ENCODE data around the gene RAMACL. TPM values are rescaled to one million over a fixed set of nuclear protein-coding genes. Genes with fewer than 3 reads are reported as not detected.

RAMACL gene
- total and polyA plus RNA-seq, 2 donors (not counting 1 experiment from before 2014, with no cell fraction given): 2.7 TPM; not detected in 1

DNA sequence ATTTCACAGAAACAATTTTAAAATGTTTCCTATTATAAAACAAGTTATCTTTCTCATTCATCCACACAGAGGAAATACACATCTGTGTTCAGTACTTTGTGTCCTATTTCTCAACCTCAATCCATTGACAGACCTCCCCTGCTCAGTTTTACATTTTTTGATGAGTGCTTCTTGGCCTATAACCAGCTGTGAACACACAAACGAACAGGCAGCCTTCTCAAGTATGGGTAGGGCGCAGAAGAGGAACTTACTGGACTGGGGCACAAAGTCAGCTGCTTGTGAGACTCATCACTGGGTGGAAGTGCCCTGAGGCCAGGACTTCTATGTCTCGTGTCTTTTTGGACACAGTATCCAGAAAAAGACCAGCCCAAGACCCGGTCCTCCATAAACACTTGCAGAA lies 37.8 kb upstream of the RAMACL start:
- Mint-ChIP-seq H3K9me3 (ENCODE audit: insufficient read depth) (no peaks in the 10 kb centered on the region), H3K27me3 (peaks cover 1% of the 10 kb centered on the region), H3K27ac (no peak overlapping the region), H3K4me1 (peaks cover 22% of the 10 kb centered on the region), H3K4me3 (no peak overlapping the region)
- Histone ChIP-seq H3K4me3 (ENCODE audit: control extremely low read depth in 1 of 5, extremely low read depth in 1 of 5, insufficient read depth in 1 of 5, low read depth in 2 of 5, low read length in 4 of 5) (no peak overlapping the region), H3K36me3 (replicated peaks in 1 of 2; ENCODE audit: control extremely low read depth in 1 of 2, control insufficient read depth in 1 of 2, extremely low read depth in 1 of 2, insufficient read depth in 2 of 2, low read length in 1 of 2) (no peaks in the 10 kb centered on the region), H3K27ac (ENCODE audit: low read length in 2 of 2) (no peak overlapping the region), H2AFZ (ENCODE audit: insufficient read depth, low read depth, low read length, poor library complexity, severe bottlenecking) (no peak overlapping the region), H3K4me2 (replicated peaks; ENCODE audit: low read depth, low read length, poor library complexity, severe bottlenecking) (no peak overlapping the region), H3K4me1 (ENCODE audit: control insufficient read depth in 2 of 2, insufficient read depth in 2 of 2, low read length in 2 of 2) (peaks cover 18 to 19% of the 10 kb centered on the region in 2 donors), H4K20me1 (ENCODE audit: control insufficient read depth, insufficient read depth, low read length, poor library complexity, severe bottlenecking) (no peaks in the 10 kb centered on the region), H3K9me3 (ENCODE audit: control extremely low read depth in 1 of 3, control insufficient read depth in 2 of 3, insufficient read depth in 1 of 3, low read length in 2 of 3) (peaks cover 0 to 6% (median 0%) of the 10 kb centered on the region in 3 donors), H3K27me3 (replicated peaks in 1 of 4; ENCODE audit: control extremely low read depth in 1 of 4, control insufficient read depth in 3 of 4, insufficient read depth in 4 of 4, low read length in 3 of 4) (peaks cover 0 to 20% (median 12%) of the 10 kb centered on the region in 4 experiments), H3K79me2 (ENCODE audit: control insufficient read depth, insufficient read depth, low read length) (no peaks in the 10 kb centered on the region), H3K9ac (ENCODE audit: low read length) (no peak overlapping the region)
- ChIA-PET CTCF (no interaction called here), POLR2A (no interaction called here)
- no peak for ATAC-seq (ENCODE audit: low read depth)
- intact Hi-C loops (cut with micrococcal nuclease): loop anchor here (10.0 kb wide), 2 partner anchors 131 to 531 kb away; partner anchors contain the start of gene GPR31
- TF ChIP-seq EZH2 (IDR thresholded peaks at IDR 0.05; ENCODE audit: borderline replicate concordance, insufficient read depth, low read depth, low read length, poor library complexity, severe bottlenecking) (no peak), CTCF (IDR thresholded peaks at IDR 0.05) (no peak)
- DNase-seq: peak; percentile 40
- WGBS (ENCODE audit: insufficient coverage): 30% methylated on average over 4 of the region's 4 CpGs

DNA sequence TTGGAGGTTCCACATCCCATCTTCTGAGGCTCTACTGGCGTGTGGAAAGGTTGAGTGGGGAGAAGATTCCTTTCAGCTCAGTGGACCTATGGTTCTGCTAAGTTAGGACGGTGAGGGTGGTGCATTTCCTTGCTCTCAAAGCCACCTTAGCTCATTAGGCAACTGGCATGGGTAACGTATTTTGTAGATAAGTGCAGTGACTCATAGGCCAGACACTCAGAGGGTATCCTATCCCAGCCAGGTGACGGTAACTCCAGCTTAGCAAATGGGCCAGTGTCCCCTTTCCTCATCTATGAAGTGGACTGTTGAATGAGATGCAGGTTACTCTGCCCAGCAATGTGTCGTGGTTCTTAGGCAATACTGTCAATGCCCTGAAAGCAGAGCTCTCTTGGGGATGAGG lies 36.8 kb upstream of the RAMACL start:
- H3K9me3 ChIP-seq (ENCODE audit: control extremely low read depth in 1 of 3, control insufficient read depth in 2 of 3, insufficient read depth in 1 of 3, low read length in 2 of 3): peaks cover 0 to 3% (median 0%) of the 10 kb centered on the region in 3 donors
- H4K20me1 ChIP-seq (ENCODE audit: control insufficient read depth, insufficient read depth, low read length, poor library complexity, severe bottlenecking): no peaks in the 10 kb centered on the region
- H3K4me1 ChIP-seq (ENCODE audit: control insufficient read depth in 2 of 2, insufficient read depth in 2 of 2, low read length in 2 of 2): peaks cover 11 to 12% of the 10 kb centered on the region in 2 donors
- ATAC-seq (ENCODE audit: low read depth) (no peak), DNase-seq (no peak)
- H3K79me2 ChIP-seq (ENCODE audit: control insufficient read depth, insufficient read depth, low read length): no peaks in the 10 kb centered on the region
- peaks cover 18% of the 10 kb centered on the region for H3K4me1 Mint-ChIP-seq
- CTCF ChIA-PET: interaction anchor here (0.6 kb wide), 1 partner anchor 400 kb away, joined by 3 read pairs; no protein-coding TSS in a partner anchor
- WGBS (ENCODE audit: insufficient coverage): 100% methylated on average over 3 of the region's 5 CpGs
- no peak overlapping the region for H3K4me2 ChIP-seq (replicated peaks; ENCODE audit: low read depth, low read length, poor library complexity, severe bottlenecking)
- peaks cover 0 to 12% (median 8%) of the 10 kb centered on the region in 4 experiments for H3K27me3 ChIP-seq (replicated peaks in 1 of 4; ENCODE audit: control extremely low read depth in 1 of 4, control insufficient read depth in 3 of 4, insufficient read depth in 4 of 4, low read length in 3 of 4)
- intact Hi-C loops (cut with micrococcal nuclease): loop anchor here (10.0 kb wide), 2 partner anchors 131 to 531 kb away; partner anchors contain the start of gene GPR31
- POLR2A ChIA-PET: no interaction called here
- TF ChIP-seq CTCF (IDR thresholded peaks at IDR 0.05): no peak
- no peak for TF ChIP-seq EZH2 (IDR thresholded peaks at IDR 0.05; ENCODE audit: borderline replicate concordance, insufficient read depth, low read depth, low read length, poor library complexity, severe bottlenecking)
- no peak overlapping the region for H3K4me3 Mint-ChIP-seq
- no peak overlapping the region for H3K9ac ChIP-seq (ENCODE audit: low read length)
- H3K36me3 ChIP-seq (replicated peaks in 1 of 2; ENCODE audit: control extremely low read depth in 1 of 2, control insufficient read depth in 1 of 2, extremely low read depth in 1 of 2, insufficient read depth in 2 of 2, low read length in 1 of 2): no peaks in the 10 kb centered on the region
- H3K27me3 Mint-ChIP-seq: no peaks in the 10 kb centered on the region
- no peak overlapping the region for H2AFZ ChIP-seq (ENCODE audit: insufficient read depth, low read depth, low read length, poor library complexity, severe bottlenecking)
- H3K9me3 Mint-ChIP-seq (ENCODE audit: insufficient read depth): no peaks in the 10 kb centered on the region
- no peak overlapping the region for H3K4me3 ChIP-seq (ENCODE audit: control extremely low read depth in 1 of 5, extremely low read depth in 1 of 5, insufficient read depth in 1 of 5, low read depth in 2 of 5, low read length in 4 of 5)
- H3K27ac Mint-ChIP-seq: no peak overlapping the region
- no peak overlapping the region for H3K27ac ChIP-seq (ENCODE audit: low read length in 2 of 2)
